ENCODE measurements around the gene PHTF2. TPM values are rescaled to one million over a fixed set of nuclear protein-coding genes. Genes with fewer than 3 reads are reported as not detected.

Gene PHTF2
- total RNA-seq, 4 donors from 2014 or later: 14.5 to 28.6 (median 24.1) TPM

- no peak for DNase-seq
- Histone ChIP-seq H3K4me3 (no peak overlapping the region), H3K36me3 (no peaks in the 10 kb centered on the region), H3K27me3 (no peaks in the 10 kb centered on the region), H3K27ac (no peak overlapping the region), H3K9me3 (no peaks in the 10 kb centered on the region), H3K4me1 (peaks cover 0 to under 1% (median 0%) of the 10 kb centered on the region in 4 donors)
- no peak for TF ChIP-seq CTCF (IDR thresholded peaks at IDR 0.05)
- no peak for TF ChIP-seq EP300 (IDR thresholded peaks at IDR 0.05; ENCODE audit: low read depth)
- no peak for TF ChIP-seq POLR2A (IDR thresholded peaks at IDR 0.05)
- no peak for TF ChIP-seq POLR2AphosphoS5 (IDR thresholded peaks at IDR 0.05)
- in situ Hi-C loops (cut with MboI; ENCODE audit: low pct_ligation_motif_present in 1 of 4, low pct_unique_long_range_greater_than_20kb in 1 of 4, low sequenced_read_pairs in 3 of 4): no loop called here
- WGBS, 2 donors (ENCODE audit: low coverage in 1 of 2): 80 to 95% methylated on average over 2 of the region's 2 CpGs
- intact Hi-C loops (cut with DNase I; ENCODE audit: low total_unique reads): no loop called here
Observed at GRCh38 chr7:77894574-77895091, 96.1 kb downstream of the PHTF2 start.

GRCh38 chr7:77895905-77896304 is 97.3 kb downstream of the PHTF2 start:
- no peaks in the 10 kb centered on the region for H3K27me3 ChIP-seq
- no peaks in the 10 kb centered on the region for H3K9me3 ChIP-seq
- no peaks in the 10 kb centered on the region for H3K36me3 ChIP-seq
- TF ChIP-seq CTCF (IDR thresholded peaks at IDR 0.05) (no peak), POLR2A (IDR thresholded peaks at IDR 0.05) (no peak), POLR2AphosphoS5 (IDR thresholded peaks at IDR 0.05) (no peak), EP300 (IDR thresholded peaks at IDR 0.05; ENCODE audit: low read depth) (no peak)
- WGBS, 2 donors (ENCODE audit: low coverage in 1 of 2): 93 to 99% methylated on average over 3 of the region's 3 CpGs
- no peak overlapping the region for H3K4me3 ChIP-seq
- in situ Hi-C loops (cut with MboI; ENCODE audit: low pct_ligation_motif_present in 1 of 4, low pct_unique_long_range_greater_than_20kb in 1 of 4, low sequenced_read_pairs in 3 of 4) (no loop called here), intact Hi-C loops (cut with DNase I; ENCODE audit: low total_unique reads) (no loop called here)
- no peak overlapping the region for H3K27ac ChIP-seq
- no peak for DNase-seq
- H3K4me1 ChIP-seq: peaks cover 0 to 6% (median 0%) of the 10 kb centered on the region in 4 donors

- Histone ChIP-seq H3K27me3 (no peaks in the 10 kb centered on the region), H3K27ac (no peak overlapping the region), H3K36me3 (peaks cover 0 to 5% (median 2%) of the 10 kb centered on the region in 4 donors), H3K9me3 (no peaks in the 10 kb centered on the region), H3K4me1 (peaks cover 0 to 6% (median 0%) of the 10 kb centered on the region in 4 donors), H3K4me3 (no peak overlapping the region)
- no peak for TF ChIP-seq EP300 (IDR thresholded peaks at IDR 0.05; ENCODE audit: low read depth)
- no peak for TF ChIP-seq POLR2AphosphoS5 (IDR thresholded peaks at IDR 0.05)
- TF ChIP-seq CTCF (IDR thresholded peaks at IDR 0.05): no peak
- TF ChIP-seq POLR2A (IDR thresholded peaks at IDR 0.05): no peak
- in situ Hi-C loops (cut with MboI; ENCODE audit: low pct_ligation_motif_present in 1 of 4, low pct_unique_long_range_greater_than_20kb in 1 of 4, low sequenced_read_pairs in 3 of 4) (no loop called here), intact Hi-C loops (cut with DNase I; ENCODE audit: low total_unique reads) (no loop called here)
- 95 to 100% methylated on average over 1 of the region's 1 CpG for WGBS, 2 donors (ENCODE audit: low coverage in 1 of 2)
- no peak for DNase-seq
Observed at GRCh38 chr7:77897004-77897547, 98.5 kb downstream of the PHTF2 start.

- TF ChIP-seq POLR2A (IDR thresholded peaks at IDR 0.05): no peak
- no peak for TF ChIP-seq EP300 (IDR thresholded peaks at IDR 0.05; ENCODE audit: low read depth)
- TF ChIP-seq POLR2AphosphoS5 (IDR thresholded peaks at IDR 0.05): no peak
- TF ChIP-seq CTCF (IDR thresholded peaks at IDR 0.05): no peak
- Histone ChIP-seq H3K27ac (no peak overlapping the region), H3K4me3 (no peak overlapping the region), H3K4me1 (peaks cover 0 to 6% (median 0%) of the 10 kb centered on the region in 4 donors), H3K36me3 (peaks cover 0 to 8% (median 4%) of the 10 kb centered on the region in 4 donors), H3K27me3 (no peaks in the 10 kb centered on the region), H3K9me3 (no peaks in the 10 kb centered on the region)
- intact Hi-C loops (cut with DNase I; ENCODE audit: low total_unique reads) (no loop called here), in situ Hi-C loops (cut with MboI; ENCODE audit: low pct_ligation_motif_present in 1 of 4, low pct_unique_long_range_greater_than_20kb in 1 of 4, low sequenced_read_pairs in 3 of 4) (no loop called here)
- 92 to 95% methylated on average over 2 of the region's 2 CpGs for WGBS, 2 donors (ENCODE audit: low coverage in 1 of 2)
- DNase-seq: no peak
Observed at GRCh38 chr7:77899516-77899915, 100.9 kb downstream of the PHTF2 start.

Data from transverse colon (tissue), 4 donors.